GM23338 (cell line): ENCODE data around the gene FOXD4L6.
"Not testable (repeated sequence)": the region's sequence is repeated elsewhere in the genome, so short reads cannot be mapped to it uniquely, and the experiment has no call there.

ENCODE experiments used
- EZH2 ChIP-seq: fragments of 200-600 bp; sonication (generic); IDR thresholded peaks from one replicate; pipeline ENCODE4 v1.8.0; 2017; ENCODE audit warnings: antibody characterized with exemption, mild to moderate bottlenecking, low read depth; ENCODE audit not compliant: unreplicated experiment
- EZH2phosphoT487 ChIP-seq: fragments of 200-600 bp; sonication (generic); IDR thresholded peaks from one replicate; pipeline ENCODE4 v1.8.1; 2018; ENCODE audit warnings: antibody characterized with exemption; ENCODE audit not compliant: unreplicated experiment
- JUNB ChIP-seq: IDR thresholded peaks from one replicate; pipeline ENCODE4 v1.6.1; 2016; ENCODE audit warnings: antibody characterized with exemption; ENCODE audit not compliant: unreplicated experiment
- NANOG ChIP-seq: IDR thresholded peaks from 2 replicates; pipeline ENCODE4 v1.6.1; 2016; ENCODE audit warnings: antibody characterized with exemption, borderline replicate concordance
- POLR2AphosphoS5 ChIP-seq: IDR thresholded peaks from 2 replicates; pipeline ENCODE4 v1.6.1; 2016; ENCODE audit warnings: antibody characterized with exemption, low read depth
- ZNF114 ChIP-seq: fragments of 250-450 bp; sonication (Bioruptor Pico); IDR thresholded peaks from 2 replicates; pipeline ENCODE4 v1.5.0; 2020; ENCODE audit warnings: mild to moderate bottlenecking, moderate library complexity
- TF ChIP-seq, protein P1 (sequence below), 2 experiments: fragments of 200-600 bp in 1 of 2; sonication (generic) in 1 of 2; conservative IDR thresholded peaks; 2 replicates each; pipeline versions ENCODE4 v1.5.1 to v1.6.1; 2016 to 2017; ENCODE audit warnings: antibody characterized with exemption in 2 of 2, low read depth in 2 of 2, mild to moderate bottlenecking in 2 of 2, moderate library complexity in 1 of 2
- TF ChIP-seq, protein P2 (sequence below): fragments of 250-450 bp; sonication (Bioruptor Pico); IDR thresholded peaks from 2 replicates; pipeline ENCODE4 v1.5.0; 2020; ENCODE audit warnings: mild to moderate bottlenecking, moderate library complexity
- TF ChIP-seq, protein P3 (sequence below): IDR thresholded peaks from one replicate; pipeline ENCODE4 v1.6.1; 2018; ENCODE audit warnings: antibody characterized with exemption; ENCODE audit not compliant: unreplicated experiment

DNA sequence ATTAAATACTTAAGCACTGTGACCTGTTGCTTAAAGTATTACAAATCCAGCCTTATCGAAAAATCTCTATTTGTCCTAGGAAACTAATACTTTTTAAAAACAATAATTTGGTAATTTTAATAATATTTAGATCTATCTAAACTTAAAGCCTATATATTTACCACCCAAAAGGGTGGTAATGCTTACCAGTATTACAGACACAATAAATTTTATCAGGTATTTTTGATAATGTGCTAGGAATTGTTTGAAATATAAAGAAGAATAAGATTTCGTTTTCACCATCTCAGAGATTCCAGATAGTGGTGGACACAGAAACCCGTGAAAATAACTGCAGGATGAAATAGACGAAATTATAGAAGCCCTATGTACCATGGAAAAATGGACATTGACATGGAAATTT is 7.8 kb downstream of the FOXD4L6 start:
- TF ChIP-seq NANOG; POLR2AphosphoS5; ZNF114 (CRISPR knock-in tag); EZH2phosphoT487; JUNB: not testable (repeated sequence)
- TF ChIP-seq, protein P1, sequence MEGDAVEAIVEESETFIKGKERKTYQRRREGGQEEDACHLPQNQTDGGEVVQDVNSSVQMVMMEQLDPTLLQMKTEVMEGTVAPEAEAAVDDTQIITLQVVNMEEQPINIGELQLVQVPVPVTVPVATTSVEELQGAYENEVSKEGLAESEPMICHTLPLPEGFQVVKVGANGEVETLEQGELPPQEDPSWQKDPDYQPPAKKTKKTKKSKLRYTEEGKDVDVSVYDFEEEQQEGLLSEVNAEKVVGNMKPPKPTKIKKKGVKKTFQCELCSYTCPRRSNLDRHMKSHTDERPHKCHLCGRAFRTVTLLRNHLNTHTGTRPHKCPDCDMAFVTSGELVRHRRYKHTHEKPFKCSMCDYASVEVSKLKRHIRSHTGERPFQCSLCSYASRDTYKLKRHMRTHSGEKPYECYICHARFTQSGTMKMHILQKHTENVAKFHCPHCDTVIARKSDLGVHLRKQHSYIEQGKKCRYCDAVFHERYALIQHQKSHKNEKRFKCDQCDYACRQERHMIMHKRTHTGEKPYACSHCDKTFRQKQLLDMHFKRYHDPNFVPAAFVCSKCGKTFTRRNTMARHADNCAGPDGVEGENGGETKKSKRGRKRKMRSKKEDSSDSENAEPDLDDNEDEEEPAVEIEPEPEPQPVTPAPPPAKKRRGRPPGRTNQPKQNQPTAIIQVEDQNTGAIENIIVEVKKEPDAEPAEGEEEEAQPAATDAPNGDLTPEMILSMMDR (conservative IDR thresholded peaks at IDR 0.05; ENCODE audit: low read depth in 2 of 2), result not testable (repeated sequence)
- TF ChIP-seq, protein P2, sequence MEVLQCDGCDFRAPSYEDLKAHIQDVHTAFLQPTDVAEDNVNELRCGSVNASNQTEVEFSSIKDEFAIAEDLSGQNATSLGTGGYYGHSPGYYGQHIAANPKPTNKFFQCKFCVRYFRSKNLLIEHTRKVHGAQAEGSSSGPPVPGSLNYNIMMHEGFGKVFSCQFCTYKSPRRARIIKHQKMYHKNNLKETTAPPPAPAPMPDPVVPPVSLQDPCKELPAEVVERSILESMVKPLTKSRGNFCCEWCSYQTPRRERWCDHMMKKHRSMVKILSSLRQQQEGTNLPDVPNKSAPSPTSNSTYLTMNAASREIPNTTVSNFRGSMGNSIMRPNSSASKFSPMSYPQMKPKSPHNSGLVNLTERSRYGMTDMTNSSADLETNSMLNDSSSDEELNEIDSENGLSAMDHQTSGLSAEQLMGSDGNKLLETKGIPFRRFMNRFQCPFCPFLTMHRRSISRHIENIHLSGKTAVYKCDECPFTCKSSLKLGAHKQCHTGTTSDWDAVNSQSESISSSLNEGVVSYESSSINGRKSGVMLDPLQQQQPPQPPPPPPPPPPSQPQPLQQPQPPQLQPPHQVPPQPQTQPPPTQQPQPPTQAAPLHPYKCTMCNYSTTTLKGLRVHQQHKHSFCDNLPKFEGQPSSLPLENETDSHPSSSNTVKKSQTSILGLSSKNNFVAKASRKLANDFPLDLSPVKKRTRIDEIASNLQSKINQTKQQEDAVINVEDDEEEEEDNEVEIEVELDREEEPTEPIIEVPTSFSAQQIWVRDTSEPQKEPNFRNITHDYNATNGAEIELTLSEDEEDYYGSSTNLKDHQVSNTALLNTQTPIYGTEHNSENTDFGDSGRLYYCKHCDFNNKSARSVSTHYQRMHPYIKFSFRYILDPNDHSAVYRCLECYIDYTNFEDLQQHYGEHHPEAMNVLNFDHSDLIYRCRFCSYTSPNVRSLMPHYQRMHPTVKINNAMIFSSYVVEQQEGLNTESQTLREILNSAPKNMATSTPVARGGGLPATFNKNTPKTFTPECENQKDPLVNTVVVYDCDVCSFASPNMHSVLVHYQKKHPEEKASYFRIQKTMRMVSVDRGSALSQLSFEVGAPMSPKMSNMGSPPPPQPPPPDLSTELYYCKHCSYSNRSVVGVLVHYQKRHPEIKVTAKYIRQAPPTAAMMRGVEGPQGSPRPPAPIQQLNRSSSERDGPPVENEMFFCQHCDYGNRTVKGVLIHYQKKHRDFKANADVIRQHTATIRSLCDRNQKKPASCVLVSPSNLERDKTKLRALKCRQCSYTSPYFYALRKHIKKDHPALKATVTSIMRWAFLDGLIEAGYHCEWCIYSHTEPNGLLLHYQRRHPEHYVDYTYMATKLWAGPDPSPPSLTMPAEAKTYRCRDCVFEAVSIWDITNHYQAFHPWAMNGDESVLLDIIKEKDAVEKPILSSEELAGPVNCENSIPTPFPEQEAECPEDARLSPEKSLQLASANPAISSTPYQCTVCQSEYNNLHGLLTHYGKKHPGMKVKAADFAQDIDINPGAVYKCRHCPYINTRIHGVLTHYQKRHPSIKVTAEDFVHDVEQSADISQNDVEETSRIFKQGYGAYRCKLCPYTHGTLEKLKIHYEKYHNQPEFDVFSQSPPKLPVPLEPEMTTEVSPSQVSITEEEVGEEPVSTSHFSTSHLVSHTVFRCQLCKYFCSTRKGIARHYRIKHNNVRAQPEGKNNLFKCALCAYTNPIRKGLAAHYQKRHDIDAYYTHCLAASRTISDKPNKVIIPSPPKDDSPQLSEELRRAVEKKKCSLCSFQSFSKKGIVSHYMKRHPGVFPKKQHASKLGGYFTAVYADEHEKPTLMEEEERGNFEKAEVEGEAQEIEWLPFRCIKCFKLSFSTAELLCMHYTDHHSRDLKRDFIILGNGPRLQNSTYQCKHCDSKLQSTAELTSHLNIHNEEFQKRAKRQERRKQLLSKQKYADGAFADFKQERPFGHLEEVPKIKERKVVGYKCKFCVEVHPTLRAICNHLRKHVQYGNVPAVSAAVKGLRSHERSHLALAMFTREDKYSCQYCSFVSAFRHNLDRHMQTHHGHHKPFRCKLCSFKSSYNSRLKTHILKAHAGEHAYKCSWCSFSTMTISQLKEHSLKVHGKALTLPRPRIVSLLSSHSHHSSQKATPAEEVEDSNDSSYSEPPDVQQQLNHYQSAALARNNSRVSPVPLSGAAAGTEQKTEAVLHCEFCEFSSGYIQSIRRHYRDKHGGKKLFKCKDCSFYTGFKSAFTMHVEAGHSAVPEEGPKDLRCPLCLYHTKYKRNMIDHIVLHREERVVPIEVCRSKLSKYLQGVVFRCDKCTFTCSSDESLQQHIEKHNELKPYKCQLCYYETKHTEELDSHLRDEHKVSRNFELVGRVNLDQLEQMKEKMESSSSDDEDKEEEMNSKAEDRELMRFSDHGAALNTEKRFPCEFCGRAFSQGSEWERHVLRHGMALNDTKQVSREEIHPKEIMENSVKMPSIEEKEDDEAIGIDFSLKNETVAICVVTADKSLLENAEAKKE (CRISPR knock-in tag), result not testable (repeated sequence)
- TF ChIP-seq EZH2, result peak; percentile 40
- TF ChIP-seq, protein P3, sequence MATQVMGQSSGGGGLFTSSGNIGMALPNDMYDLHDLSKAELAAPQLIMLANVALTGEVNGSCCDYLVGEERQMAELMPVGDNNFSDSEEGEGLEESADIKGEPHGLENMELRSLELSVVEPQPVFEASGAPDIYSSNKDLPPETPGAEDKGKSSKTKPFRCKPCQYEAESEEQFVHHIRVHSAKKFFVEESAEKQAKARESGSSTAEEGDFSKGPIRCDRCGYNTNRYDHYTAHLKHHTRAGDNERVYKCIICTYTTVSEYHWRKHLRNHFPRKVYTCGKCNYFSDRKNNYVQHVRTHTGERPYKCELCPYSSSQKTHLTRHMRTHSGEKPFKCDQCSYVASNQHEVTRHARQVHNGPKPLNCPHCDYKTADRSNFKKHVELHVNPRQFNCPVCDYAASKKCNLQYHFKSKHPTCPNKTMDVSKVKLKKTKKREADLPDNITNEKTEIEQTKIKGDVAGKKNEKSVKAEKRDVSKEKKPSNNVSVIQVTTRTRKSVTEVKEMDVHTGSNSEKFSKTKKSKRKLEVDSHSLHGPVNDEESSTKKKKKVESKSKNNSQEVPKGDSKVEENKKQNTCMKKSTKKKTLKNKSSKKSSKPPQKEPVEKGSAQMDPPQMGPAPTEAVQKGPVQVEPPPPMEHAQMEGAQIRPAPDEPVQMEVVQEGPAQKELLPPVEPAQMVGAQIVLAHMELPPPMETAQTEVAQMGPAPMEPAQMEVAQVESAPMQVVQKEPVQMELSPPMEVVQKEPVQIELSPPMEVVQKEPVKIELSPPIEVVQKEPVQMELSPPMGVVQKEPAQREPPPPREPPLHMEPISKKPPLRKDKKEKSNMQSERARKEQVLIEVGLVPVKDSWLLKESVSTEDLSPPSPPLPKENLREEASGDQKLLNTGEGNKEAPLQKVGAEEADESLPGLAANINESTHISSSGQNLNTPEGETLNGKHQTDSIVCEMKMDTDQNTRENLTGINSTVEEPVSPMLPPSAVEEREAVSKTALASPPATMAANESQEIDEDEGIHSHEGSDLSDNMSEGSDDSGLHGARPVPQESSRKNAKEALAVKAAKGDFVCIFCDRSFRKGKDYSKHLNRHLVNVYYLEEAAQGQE, result not testable (repeated sequence)
